HG03432 (cell line): ENCODE measurements around the gene PRKAG2.
"Not testable (repeated sequence)": the region's sequence is repeated elsewhere in the genome, so short reads cannot be mapped to it uniquely, and the experiment has no call there.

Experiments used
- ATAC-seq: cut with Tn5 transposase; IDR thresholded peaks from one replicate; pipeline ENCODE4 v1.9.1; 2021; ENCODE audit warnings: mild to moderate bottlenecking, moderate library complexity; ENCODE audit not compliant: unreplicated experiment

PRKAG2 gene

GRCh38 chr7:151837285-151838042 is 39.5 kb downstream of the PRKAG2 start:
- no peak for ATAC-seq

DNA sequence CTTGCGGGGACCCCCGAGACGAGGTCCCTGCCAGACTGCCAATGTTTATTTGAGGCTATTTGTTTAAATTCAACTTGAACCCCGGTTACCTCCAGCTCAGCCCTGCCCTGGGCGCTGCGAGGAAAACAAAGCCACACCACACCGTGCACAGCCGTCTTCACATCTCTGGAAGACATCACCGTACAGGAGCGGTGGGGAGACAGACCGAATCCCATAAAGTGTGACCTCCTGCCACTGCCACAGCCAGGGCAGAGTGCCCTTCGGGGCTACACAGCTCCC is 40.0 kb downstream of the PRKAG2 start:
- ATAC-seq = no peak

GRCh38 chr7:151836191-151836926 is 40.6 kb downstream of the PRKAG2 start:
- no peak for ATAC-seq

- no peak for ATAC-seq
Measured at GRCh38 chr7:151835636-151836035, 41.3 kb downstream of the PRKAG2 start.

DNA sequence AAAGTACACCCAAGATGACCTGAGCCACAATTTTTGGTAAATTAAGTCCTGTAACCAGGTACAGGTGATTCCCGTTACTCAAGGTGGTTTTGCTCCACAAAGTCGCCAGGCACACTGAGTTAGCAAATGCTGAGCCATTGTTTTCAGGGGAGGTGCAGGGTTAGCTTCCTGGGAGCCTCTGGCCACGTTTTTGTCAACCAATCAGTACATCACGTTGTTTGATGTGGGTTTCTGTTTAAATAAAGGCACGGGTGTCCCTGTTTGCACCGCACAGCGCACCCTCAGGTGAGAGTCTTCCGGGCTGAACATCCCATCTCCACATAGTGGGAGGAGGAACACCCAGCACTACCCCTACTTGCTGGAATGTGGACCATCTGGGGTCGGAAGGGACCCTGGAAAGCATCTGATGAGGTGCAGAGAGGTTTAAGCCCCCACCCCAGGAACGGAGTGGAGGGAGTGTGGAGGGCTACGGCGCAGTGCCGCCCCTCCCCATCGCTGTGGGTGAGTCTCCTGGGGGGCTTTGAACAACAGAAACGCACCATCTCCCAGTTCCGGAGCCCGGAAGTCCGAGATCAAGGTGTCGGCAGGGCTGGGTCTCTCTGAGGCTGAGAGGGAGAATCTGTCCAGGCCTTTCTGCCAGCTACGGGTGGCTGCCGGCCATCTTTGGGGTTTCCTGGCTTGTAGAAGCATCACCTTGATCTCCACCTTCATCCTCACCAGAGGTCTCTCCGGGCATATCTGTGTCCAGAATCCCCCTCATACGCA is 42.5 kb downstream of the PRKAG2 start:
- no peak for ATAC-seq

- no peak for ATAC-seq
Measured at GRCh38 chr7:151833691-151834090, 43.2 kb downstream of the PRKAG2 start.

DNA sequence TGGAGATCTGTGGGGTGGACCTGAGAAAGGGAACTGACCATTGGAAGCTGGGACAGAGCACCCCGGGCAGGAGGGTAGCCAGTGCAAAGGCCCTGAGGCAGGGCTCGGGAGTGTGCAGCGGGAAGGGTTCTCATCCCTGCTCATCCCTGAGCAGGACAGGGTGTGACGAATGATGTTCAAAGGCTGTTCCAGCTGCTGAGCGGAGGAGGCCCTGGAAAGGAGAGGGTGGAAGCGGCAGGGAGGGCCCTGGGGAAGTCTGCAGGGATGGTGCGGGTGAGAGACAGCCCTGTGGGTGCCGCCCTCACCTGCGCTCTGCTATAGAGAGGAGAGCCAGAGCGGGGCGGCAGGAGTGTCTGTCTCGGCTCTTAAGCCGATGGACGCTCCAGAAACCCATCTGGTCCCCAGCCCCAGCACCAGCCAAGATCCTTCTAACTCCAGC is 43.7 kb downstream of the PRKAG2 start:
- ATAC-seq = no peak

GRCh38 chr7:151832656-151833055 is 44.3 kb downstream of the PRKAG2 start:
- ATAC-seq = no peak

GRCh38 chr7:151832138-151832537 is 44.8 kb downstream of the PRKAG2 start:
- no peak for ATAC-seq

GRCh38 chr7:151831606-151832005 is 45.3 kb downstream of the PRKAG2 start:
- no peak for ATAC-seq

- no peak for ATAC-seq
Measured at GRCh38 chr7:151830121-151830830, 46.6 kb downstream of the PRKAG2 start.

GRCh38 chr7:151829707-151830106 is 47.2 kb downstream of the PRKAG2 start:
- no peak for ATAC-seq

- no peak for ATAC-seq
Measured at GRCh38 chr7:151827620-151828019, 49.3 kb downstream of the PRKAG2 start.

DNA sequence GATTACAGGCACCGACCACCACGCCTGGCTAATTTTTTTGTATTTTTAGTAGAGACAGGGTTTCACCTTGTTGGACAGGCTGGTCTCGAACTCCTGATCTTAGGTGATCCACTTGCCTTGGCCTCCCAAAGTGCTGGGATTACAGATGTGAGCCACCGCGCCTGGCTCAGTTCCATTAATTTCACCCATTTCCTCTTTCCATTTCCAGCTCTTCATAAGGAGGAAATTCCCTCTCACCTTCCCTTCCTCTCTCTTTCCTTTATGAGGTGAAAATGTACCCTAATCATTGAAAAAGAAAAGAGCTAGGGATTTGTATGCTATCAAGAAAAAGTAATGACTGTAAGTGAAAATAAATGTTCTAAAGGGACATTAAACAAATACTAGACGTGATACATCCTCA is 50.6 kb downstream of the PRKAG2 start:
- ATAC-seq = not testable (repeated sequence)

- ATAC-seq = no peak
Measured at GRCh38 chr7:151825721-151826120, 51.2 kb downstream of the PRKAG2 start.

GRCh38 chr7:151824373-151824933 is 52.5 kb downstream of the PRKAG2 start:
- no peak for ATAC-seq

DNA sequence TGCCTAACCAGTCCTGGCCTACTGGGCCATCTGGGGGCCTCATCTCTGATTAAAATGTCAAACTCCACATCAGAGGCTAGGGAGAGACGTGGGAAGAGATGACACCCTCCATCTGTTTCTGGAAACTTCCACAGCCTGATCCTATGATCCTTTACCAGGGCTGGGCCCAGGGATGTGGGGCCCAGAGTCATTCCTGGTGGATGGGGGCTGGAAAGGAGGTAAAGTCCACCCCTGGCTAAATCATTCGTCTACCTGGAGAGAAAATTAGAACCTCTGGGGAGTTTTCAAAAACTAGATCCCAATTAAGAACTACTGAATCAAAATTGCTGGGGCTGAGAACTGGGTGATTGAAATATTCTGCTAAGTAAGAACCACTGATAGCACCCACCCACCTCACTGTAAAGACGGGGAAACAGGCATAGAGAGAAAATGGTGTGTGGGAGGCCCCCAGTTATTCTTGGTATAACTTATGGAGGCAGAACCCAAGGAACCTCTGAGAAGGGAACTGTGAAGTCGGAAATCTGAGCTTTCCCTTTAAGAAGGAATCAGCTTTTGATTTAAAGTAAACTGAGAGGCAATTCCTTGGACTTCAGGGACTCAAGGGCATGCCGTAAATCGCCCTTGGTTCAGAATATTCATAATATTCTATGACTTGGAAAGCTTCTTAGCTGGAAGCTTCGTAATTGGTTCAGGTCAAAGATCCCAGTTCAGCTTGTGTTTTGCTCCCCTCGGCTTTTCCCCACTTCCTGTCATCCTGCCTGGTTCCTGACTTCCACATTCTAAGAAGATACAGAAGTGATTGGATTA is 53.1 kb downstream of the PRKAG2 start:
- no peak for ATAC-seq

DNA sequence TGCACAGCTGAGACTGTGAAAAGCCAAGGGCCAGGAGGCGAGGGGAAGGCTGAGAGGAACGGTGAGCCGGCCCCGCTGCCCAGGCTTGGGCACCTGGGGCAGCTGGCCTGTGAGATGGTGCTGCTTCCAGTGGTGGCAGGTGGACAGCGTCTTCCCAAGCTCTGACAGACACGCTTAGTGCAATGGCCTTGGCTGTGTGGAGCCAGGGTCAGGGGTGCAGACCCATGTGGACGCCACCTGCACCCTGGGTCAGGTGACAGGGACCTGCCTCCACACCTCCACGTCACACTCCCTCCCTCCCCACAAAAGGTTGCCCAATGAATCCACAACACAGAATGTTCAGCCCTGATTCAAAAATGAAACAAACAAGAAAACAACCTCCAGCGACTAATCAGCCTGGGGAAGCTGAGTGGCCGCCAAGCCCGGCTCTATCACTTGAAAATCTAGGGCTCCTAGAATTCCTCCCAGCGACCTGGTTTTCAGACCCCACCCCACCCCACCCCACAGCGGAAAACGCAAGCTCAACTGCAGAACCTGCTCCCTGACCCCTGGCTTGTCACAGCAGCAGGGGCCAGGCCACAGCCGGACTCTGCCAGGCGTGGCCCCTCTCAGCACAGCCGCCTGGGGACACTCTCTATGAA is 54.3 kb downstream of the PRKAG2 start:
- ATAC-seq = no peak

DNA sequence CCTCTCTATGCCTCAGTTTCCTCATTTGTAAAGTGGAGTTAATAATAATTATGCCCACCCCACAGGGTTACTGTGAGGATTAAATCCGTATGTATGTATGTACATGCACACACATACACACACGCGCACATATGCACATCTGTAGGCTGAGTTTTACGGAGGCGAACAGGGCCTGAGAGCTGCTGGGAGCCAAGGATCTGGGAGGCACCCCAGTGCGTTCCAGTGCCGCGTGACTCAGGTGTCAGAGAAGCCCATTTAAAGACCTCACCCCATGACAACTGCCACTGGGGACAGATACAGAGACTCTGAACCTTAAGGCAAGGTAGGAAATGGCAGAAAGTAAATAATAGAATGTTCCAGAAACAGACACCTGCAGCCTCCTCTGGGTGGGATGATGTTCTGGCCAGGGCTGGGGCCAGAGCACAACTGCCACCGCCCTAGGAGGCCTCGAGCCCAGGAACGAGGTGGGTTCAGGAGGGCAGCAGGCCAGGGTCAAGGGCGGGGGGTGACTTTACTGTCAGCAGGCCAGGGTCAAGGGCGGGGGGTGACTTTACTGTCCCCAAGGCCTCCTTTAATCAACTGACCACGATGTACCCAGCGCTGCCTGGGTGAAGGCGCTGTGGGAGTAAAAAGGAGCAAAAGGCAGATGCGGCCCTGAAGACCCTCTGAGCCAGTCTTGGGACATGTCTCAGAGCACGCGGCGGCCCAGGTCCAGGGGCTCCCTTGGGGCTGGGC is 54.9 kb downstream of the PRKAG2 start:
- ATAC-seq = no peak
